Thymus (tissue), 11 donors: ENCODE results near the gene RYR1. TPM values are rescaled to one million over a fixed set of nuclear protein-coding genes. Genes with fewer than 3 reads are reported as not detected.

ENCODE experiments used
- DNase-seq, 9 donors: peaks; one replicate each; pipeline ENCODE4 v3.0.0-alpha.2; 2013; ENCODE audit warnings: low spot score in 9 of 9, low read depth in 6 of 9, missing footprints in 1 of 9
- H3K27ac ChIP-seq, 2 donors: one replicate each; pipeline ENCODE4 v1.5.1; 2013; ENCODE audit warnings: control low read depth in 1 of 2, low read depth in 1 of 2, low read length in 1 of 2, mild to moderate bottlenecking in 1 of 2, moderate library complexity in 1 of 2
- H3K27me3 ChIP-seq, 2 donors: one replicate each; pipeline ENCODE4 v1.5.1; 2013; ENCODE audit warnings: low read length in 1 of 2; ENCODE audit not compliant: control insufficient read depth in 2 of 2, insufficient read depth in 1 of 2
- H3K36me3 ChIP-seq, 2 donors: one replicate each; pipeline ENCODE4 v1.5.1; 2013; ENCODE audit warnings: low read length in 1 of 2, mild to moderate bottlenecking in 1 of 2, moderate library complexity in 1 of 2; ENCODE audit not compliant: control insufficient read depth in 2 of 2, insufficient read depth in 2 of 2
- H3K4me1 ChIP-seq, 2 donors: one replicate each; pipeline ENCODE4 v1.5.1; 2013; ENCODE audit warnings: low read length in 2 of 2; ENCODE audit not compliant: control insufficient read depth in 2 of 2, insufficient read depth in 2 of 2
- H3K4me3 ChIP-seq, 2 donors: one replicate each; pipeline ENCODE4 v1.5.1; 2013; ENCODE audit warnings: low read length in 2 of 2, control low read depth in 1 of 2, mild to moderate bottlenecking in 1 of 2
- H3K9me3 ChIP-seq, 2 donors: one replicate each; pipeline ENCODE4 v1.5.1; 2013; ENCODE audit warnings: low read length in 1 of 2, mild to moderate bottlenecking in 1 of 2; ENCODE audit not compliant: control insufficient read depth in 2 of 2, insufficient read depth in 1 of 2
- WGBS: extraction: QIAGEN DNeasy Blood & Tissue Kit; methylation state at CpG from one replicate; pipeline ENCODE4 v1.1.7; 2013; 5-methylcytosine and 5-hydroxymethylcytosine counted together
- polyA plus RNA-seq: library from polyadenylated mRNA; stranded (reverse); fragments of 200-250 nt; gene quantifications from one replicate; pipeline ENCODE4 v1.2.3, GENCODE V29; 2013
- total RNA-seq: library from RNA; stranded (reverse); fragments of 120-200 nt; gene quantifications from one replicate; pipeline ENCODE4 v1.2.4, GENCODE V29; 2013
- donor health status: healthy.

RYR1 gene
- total and polyA plus RNA-seq, 2 donors, result 1.1 to 1.8 TPM

DNA sequence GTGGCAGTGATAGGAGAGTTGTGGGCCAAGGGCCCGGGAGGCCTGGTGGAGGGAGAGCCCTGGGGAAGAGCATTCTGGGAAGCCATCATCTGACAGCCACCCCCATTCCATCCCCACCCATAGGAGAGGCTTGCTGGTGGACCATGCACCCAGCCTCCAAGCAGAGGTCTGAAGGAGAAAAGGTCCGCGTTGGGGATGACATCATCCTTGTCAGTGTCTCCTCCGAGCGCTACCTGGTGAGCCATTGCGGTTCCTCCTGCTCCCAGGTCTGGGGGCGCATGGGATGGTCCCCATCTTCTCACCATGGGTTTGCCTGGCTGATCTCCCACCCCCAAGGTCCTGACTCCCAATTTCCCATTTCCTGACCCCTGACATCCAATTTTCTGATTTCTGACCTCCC is 10.5 kb downstream of the RYR1 start:
- no peak overlapping the region for H3K4me3 ChIP-seq
- no peaks in the 10 kb centered on the region for H3K36me3 ChIP-seq
- no peaks in the 10 kb centered on the region for H3K27me3 ChIP-seq
- no peak for DNase-seq
- no peaks in the 10 kb centered on the region for H3K4me1 ChIP-seq
- no peaks in the 10 kb centered on the region for H3K9me3 ChIP-seq
- WGBS, result 97% methylated on average over 7 of the region's 7 CpGs
- no peak overlapping the region for H3K27ac ChIP-seq

DNA sequence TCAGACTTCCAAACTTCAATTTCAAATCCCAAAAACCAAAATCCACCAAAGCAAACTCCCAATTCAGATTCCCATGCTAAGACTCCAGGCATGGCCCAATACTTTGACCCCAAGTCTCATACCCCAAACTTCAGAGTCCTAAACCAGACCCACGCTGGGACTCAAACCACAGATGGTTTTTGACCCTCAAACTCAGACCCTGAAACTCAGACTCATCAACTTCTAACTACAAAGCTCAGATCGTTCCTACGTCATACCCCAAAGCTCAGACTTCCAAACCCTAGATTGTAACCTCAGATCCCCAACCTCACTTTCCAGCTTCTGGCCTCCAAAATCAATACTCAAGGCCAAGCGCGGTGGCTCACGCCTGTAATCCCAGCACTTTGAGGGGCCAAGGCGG is 11.9 kb downstream of the RYR1 start:
- WGBS, result 96% methylated on average over 7 of the region's 7 CpGs

DNA sequence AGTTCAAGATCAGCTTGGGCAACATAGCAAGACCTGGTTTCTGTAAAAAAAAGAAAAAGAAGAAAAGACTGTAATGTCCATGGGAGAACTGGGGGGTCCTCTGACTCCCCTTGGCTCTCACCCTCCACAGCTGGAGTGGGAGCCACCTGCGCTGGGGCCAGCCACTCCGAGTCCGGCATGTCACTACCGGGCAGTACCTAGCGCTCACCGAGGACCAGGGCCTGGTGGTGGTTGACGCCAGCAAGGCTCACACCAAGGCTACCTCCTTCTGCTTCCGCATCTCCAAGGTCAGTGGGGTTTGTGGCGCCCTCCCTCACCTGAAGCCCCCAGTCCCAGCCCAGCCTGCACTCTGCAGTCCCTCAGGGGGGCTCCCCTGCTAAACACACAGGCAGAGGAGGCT is 14.7 kb downstream of the RYR1 start:
- Histone ChIP-seq H3K9me3 (peaks cover 0 to 2% of the 10 kb centered on the region in 2 donors), H3K36me3 (no peaks in the 10 kb centered on the region), H3K4me1 (no peaks in the 10 kb centered on the region), H3K4me3 (no peak overlapping the region), H3K27ac (no peak overlapping the region), H3K27me3 (no peaks in the 10 kb centered on the region)
- WGBS, result 97% methylated on average over 9 of the region's 9 CpGs
- no peak for DNase-seq

More for the DNA sequence above, 11.9 kb downstream of the RYR1 start:
- H3K4me1 ChIP-seq, result no peaks in the 10 kb centered on the region
- no peaks in the 10 kb centered on the region for H3K9me3 ChIP-seq
- H3K4me3 ChIP-seq, result no peak overlapping the region
- H3K36me3 ChIP-seq, result no peaks in the 10 kb centered on the region
- no peak overlapping the region for H3K27ac ChIP-seq
- no peak for DNase-seq
- H3K27me3 ChIP-seq, result no peaks in the 10 kb centered on the region

DNA sequence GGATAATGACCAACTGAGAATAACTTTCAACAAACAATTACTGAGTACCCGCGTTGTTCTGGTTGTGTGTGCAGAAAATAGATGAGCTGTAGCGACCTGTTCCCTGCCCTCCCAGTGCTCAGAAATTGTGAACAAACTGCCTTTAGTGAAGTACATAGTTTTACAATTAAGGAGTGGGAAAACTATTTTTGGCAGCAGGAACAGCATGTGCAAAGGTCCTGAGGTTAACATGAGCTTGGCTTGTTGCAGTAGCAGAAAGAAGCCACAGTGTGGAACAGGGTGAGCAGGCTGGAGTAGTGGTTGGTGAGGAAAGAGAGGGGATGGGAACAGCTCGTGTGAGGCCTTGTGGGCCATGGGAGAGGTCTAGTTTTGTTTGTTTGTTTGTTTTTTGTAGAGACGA is 16.0 kb downstream of the RYR1 start:
- Histone ChIP-seq H3K4me3 (no peak overlapping the region), H3K4me1 (no peaks in the 10 kb centered on the region), H3K27ac (no peak overlapping the region), H3K36me3 (no peaks in the 10 kb centered on the region), H3K27me3 (no peaks in the 10 kb centered on the region), H3K9me3 (peaks cover 0 to 2% of the 10 kb centered on the region in 2 donors)
- DNase-seq, result no peak
- 87% methylated on average over 5 of the region's 5 CpGs for WGBS

DNA sequence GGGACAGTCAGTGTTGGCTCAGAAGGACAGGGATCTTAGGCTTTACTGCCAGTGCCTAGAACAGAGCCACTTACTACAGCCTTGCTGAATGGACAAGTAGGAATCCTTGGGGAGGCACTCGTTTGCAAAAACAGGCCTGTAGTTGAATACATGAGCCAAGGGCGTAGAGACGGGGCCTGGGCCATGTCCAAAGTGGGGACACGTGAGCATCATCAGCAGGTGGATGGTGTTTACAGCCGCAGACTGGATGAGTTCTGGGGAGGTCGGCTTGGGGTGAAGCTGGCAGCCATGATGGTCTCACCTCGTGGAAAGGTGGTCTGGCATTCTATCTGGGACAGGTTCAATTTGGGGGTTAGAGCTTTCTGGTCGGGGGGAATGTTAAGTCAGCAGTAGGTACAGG is 17.5 kb downstream of the RYR1 start:
- no peak for DNase-seq
- Histone ChIP-seq H3K27me3 (no peaks in the 10 kb centered on the region), H3K36me3 (no peaks in the 10 kb centered on the region), H3K4me3 (no peak overlapping the region), H3K27ac (no peak overlapping the region), H3K9me3 (peaks cover 0 to 2% of the 10 kb centered on the region in 2 donors), H3K4me1 (no peaks in the 10 kb centered on the region)
- 93% methylated on average over 8 of the region's 8 CpGs for WGBS

DNA sequence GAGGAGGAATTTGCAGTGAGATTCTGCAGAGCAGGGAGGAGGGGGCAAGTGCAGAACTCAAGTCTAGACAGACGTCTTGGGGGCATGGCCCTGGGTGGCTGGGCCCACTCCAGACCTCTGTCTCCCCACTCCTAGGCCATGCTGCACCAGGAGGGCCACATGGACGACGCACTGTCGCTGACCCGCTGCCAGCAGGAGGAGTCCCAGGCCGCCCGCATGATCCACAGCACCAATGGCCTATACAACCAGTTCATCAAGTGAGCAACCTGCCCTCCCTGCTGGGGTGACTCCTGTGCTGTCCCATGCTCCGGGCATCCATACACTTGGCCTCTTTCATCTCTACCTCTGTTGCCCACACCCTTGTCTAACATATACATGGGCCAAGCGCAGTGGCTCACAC is 18.1 kb downstream of the RYR1 start:
- H3K27me3 ChIP-seq, result no peaks in the 10 kb centered on the region
- no peak for DNase-seq
- 94% methylated on average over 9 of the region's 9 CpGs for WGBS

DNA sequence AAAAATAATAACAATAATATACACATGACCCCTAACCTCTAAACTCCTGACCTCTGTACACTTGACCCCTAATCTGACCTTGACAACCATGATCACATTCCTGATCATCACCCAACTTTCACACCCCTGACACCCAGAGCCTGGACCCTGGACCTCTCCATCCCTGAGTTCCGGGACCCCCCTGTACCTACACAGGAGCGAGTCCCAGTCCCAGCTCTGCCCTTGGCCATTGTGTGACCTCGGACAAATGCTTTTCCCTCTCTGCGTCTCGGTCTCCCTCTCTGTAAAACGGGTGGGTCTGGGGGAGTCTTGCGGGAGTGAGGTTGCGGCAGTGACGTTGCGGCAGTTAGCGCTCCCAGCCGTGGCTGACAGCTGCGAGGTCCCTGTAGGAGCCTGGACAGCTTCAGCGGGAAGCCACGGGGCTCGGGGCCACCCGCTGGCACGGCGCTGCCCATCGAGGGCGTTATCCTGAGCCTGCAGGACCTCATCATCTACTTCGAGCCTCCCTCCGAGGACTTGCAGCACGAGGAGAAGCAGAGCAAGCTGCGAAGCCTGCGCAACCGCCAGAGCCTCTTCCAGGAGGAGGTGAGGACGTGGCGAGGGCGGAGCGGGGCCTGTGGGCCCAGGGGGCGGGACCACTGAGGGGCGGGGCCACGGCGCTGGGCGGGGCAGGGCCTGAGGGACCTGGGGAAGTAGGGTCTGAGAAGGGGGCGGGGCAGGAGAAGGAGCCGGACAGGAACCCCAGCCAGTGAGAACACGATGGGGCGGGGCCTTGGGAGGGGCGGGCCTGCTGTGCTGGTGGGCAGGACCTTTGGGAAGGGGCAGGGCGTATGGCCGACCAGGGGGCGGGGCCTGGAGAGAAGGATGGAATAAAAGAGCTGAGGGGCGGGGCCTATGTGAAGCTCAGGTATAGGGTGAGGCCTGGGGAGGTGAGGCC is 19.2 kb downstream of the RYR1 start:
- H3K4me1 ChIP-seq, result no peaks in the 10 kb centered on the region

More for the DNA sequence above, 18.1 kb downstream of the RYR1 start:
- no peaks in the 10 kb centered on the region for H3K36me3 ChIP-seq
- H3K4me3 ChIP-seq, result no peak overlapping the region
- no peak overlapping the region for H3K27ac ChIP-seq
- H3K4me1 ChIP-seq, result no peaks in the 10 kb centered on the region
- peaks cover 0 to 2% of the 10 kb centered on the region in 2 donors for H3K9me3 ChIP-seq

DNA sequence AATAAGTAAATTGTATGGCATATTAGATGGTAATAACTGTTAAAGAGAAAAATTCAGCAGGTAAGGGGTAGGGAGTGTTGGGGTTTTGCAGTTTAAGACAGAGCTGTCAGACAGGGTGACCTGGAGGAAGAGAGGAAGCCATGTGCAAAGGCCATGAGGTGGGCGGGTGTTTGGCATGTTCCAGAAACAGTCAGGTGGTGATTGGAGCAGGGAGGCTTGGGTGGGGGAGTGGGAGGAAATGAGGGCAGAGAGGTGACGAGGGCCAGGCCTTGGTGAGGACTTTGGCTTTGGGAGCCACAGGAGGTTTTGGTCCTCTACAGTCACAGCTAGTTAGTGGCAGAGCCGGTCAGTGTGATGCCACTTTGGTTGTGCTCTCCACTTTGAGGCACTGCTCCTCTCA is 20.1 kb downstream of the RYR1 start:
- H3K27ac ChIP-seq, result no peak overlapping the region
- no peak overlapping the region for H3K4me3 ChIP-seq
- no peak for DNase-seq
- peaks cover 0 to 2% of the 10 kb centered on the region in 2 donors for H3K9me3 ChIP-seq
- 74% methylated on average over 3 of the region's 3 CpGs for WGBS
- H3K4me1 ChIP-seq, result no peaks in the 10 kb centered on the region
- H3K36me3 ChIP-seq, result no peaks in the 10 kb centered on the region
- H3K27me3 ChIP-seq, result no peaks in the 10 kb centered on the region

More for the DNA sequence above, 19.2 kb downstream of the RYR1 start:
- Histone ChIP-seq H3K9me3 (peaks cover 0 to 2% of the 10 kb centered on the region in 2 donors), H3K27me3 (no peaks in the 10 kb centered on the region), H3K4me3 (no peak overlapping the region), H3K27ac (no peak overlapping the region), H3K36me3 (no peaks in the 10 kb centered on the region)
- DNase-seq, result no peak
- 85% methylated on average over 45 of the region's 45 CpGs for WGBS

DNA sequence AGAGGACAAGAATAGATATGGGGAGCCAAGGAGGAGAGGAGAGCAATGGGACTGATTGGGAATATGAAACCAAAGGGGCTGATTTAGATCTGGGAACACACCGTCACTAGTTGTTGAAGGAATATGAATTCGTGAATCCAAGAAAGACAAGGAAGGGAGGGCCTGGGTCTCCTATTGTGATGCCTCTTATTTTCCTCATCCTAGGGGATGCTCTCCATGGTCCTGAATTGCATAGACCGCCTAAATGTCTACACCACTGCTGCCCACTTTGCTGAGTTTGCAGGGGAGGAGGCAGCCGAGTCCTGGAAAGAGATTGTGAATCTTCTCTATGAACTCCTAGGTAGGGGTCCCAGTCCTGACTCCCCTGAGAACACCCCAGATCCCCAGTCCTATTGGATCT is 21.5 kb downstream of the RYR1 start:
- no peaks in the 10 kb centered on the region for H3K4me1 ChIP-seq
- DNase-seq, result peak in 3 of 9 donors; percentile 14 to 36 (median 21)
- H3K27me3 ChIP-seq, result no peaks in the 10 kb centered on the region
- H3K4me3 ChIP-seq, result no peak overlapping the region
- H3K9me3 ChIP-seq, result peaks cover 0 to 2% of the 10 kb centered on the region in 2 donors
- no peaks in the 10 kb centered on the region for H3K36me3 ChIP-seq
- H3K27ac ChIP-seq, result no peak overlapping the region
- WGBS, result 83% methylated on average over 4 of the region's 4 CpGs
